ENCODE data around the gene STIM2. TPM values are rescaled to one million over a fixed set of nuclear protein-coding genes. Genes with fewer than 3 reads are reported as not detected.

The STIM2 gene
- total RNA-seq, 1 donor from 2014 or later, result 36.7 TPM

DNA sequence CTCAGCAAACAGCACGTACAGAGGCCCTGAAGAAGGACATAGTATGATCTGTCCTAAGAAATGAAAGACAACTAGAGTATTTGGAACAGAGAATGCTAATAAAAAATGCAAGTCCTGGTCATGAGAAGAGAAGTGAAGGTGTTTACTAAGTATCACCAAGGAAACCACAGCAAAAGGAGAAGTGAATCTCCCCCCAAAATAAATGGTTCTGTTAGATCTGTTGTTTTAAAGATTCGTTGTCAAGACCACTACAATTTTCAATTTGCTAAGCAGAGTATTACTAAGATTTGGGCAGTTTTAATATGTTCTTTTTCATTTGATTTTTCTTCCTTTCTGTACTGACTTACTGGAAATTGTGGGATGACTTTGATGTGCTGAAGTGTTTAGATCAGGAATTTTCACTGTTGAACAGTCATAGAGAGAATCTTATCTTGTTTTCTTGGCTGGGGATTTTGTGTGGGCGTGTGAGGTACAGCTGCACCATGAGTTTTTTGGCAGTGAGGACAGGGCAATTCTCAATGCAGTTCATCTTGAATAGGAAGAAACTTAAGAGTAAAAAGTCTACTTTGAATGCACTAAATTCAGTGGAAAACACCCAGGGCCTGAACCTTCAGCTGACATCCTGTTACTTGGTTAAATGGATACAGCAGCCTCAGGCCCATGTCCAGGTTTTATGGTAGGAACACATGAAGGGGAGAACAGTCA, 132.2 kb downstream of the STIM2 start:
- intact Hi-C loops (cut with DNase I), result no loop called here
- ATAC-seq, result peak; percentile 46
- Histone ChIP-seq H3K27ac (peak overlapping the region; percentile 33), H3K4me1 (peaks cover 16% of the 10 kb centered on the region), H3K36me3 (no peaks in the 10 kb centered on the region), H3K27me3 (no peaks in the 10 kb centered on the region), H3K9me3 (no peaks in the 10 kb centered on the region), H3K4me3 (no peak overlapping the region)
- DNase-seq, result no peak
- TF ChIP-seq CTCF (IDR thresholded peaks at IDR 0.05), result no peak

DNA sequence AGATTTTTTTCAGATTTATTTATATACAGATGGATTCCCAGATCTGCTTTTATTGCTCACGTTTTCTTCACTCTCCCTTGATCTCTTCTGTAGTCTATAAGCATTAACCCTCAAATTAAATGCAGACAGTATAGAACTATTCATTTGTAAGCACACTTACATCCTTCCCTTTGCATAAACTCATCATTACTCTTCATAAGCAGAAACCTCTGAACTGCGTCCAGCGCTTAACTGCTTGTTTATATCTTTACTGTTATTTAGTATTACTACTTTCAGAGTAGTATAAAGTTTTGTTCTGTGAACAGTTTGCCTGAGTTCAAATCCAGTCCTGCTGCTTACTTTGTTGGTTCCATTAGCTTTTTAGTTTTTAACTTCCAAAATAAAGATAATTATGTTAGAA, 132.9 kb downstream of the STIM2 start:
- no peak overlapping the region for H3K4me3 ChIP-seq
- no peaks in the 10 kb centered on the region for H3K36me3 ChIP-seq
- H3K4me1 ChIP-seq, result peaks cover 16% of the 10 kb centered on the region
- no peaks in the 10 kb centered on the region for H3K9me3 ChIP-seq
- H3K27me3 ChIP-seq, result no peaks in the 10 kb centered on the region
- intact Hi-C loops (cut with DNase I), result no loop called here
- no peak for TF ChIP-seq CTCF (IDR thresholded peaks at IDR 0.05)
- ATAC-seq (no peak), DNase-seq (no peak)
- no peak overlapping the region for H3K27ac ChIP-seq

DNA sequence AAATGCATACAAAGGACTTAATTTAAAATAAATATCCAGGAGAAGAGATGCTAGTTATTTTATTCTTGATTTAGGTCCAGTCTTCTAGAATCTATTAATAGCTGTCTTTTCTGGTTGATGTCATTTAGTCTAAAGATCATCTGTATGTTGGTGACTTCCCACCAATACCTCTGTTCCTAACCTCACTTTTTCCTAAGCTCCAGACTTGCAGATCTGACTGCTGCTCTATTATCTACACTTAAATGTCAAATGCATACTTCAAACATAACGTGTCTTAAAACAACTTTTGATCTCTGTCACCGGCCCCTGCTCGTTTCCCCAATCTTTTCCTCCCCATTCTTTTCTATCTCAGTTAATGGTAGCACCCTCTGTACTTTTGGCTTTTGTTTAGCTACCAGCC, 133.3 kb downstream of the STIM2 start:
- ATAC-seq (no peak), DNase-seq (no peak)
- no peak for TF ChIP-seq CTCF (IDR thresholded peaks at IDR 0.05)
- no peaks in the 10 kb centered on the region for H3K9me3 ChIP-seq
- no peaks in the 10 kb centered on the region for H3K36me3 ChIP-seq
- H3K27ac ChIP-seq, result no peak overlapping the region
- intact Hi-C loops (cut with DNase I), result no loop called here
- peaks cover 16% of the 10 kb centered on the region for H3K4me1 ChIP-seq
- H3K27me3 ChIP-seq, result no peaks in the 10 kb centered on the region
- H3K4me3 ChIP-seq, result no peak overlapping the region

- H3K27me3 ChIP-seq, result no peaks in the 10 kb centered on the region
- H3K4me1 ChIP-seq, result peaks cover 16% of the 10 kb centered on the region
- H3K4me3 ChIP-seq, result no peak overlapping the region
- no peaks in the 10 kb centered on the region for H3K9me3 ChIP-seq
- intact Hi-C loops (cut with DNase I), result no loop called here
- no peak for ATAC-seq
- no peak for TF ChIP-seq CTCF (IDR thresholded peaks at IDR 0.05)
- H3K36me3 ChIP-seq, result no peaks in the 10 kb centered on the region
- no peak for DNase-seq
- H3K27ac ChIP-seq, result no peak overlapping the region
These were observed 134.7 kb downstream of the STIM2 start for GRCh38 chr4:26995316-26995715.

GRCh38 chr4:26996745-26997144, 136.1 kb downstream of the STIM2 start:
- Histone ChIP-seq H3K36me3 (no peaks in the 10 kb centered on the region), H3K4me1 (peaks cover 16% of the 10 kb centered on the region), H3K4me3 (no peak overlapping the region), H3K27ac (no peak overlapping the region), H3K9me3 (no peaks in the 10 kb centered on the region), H3K27me3 (no peaks in the 10 kb centered on the region)
- DNase-seq (no peak), ATAC-seq (no peak)
- no peak for TF ChIP-seq CTCF (IDR thresholded peaks at IDR 0.05)
- intact Hi-C loops (cut with DNase I), result no loop called here

DNA sequence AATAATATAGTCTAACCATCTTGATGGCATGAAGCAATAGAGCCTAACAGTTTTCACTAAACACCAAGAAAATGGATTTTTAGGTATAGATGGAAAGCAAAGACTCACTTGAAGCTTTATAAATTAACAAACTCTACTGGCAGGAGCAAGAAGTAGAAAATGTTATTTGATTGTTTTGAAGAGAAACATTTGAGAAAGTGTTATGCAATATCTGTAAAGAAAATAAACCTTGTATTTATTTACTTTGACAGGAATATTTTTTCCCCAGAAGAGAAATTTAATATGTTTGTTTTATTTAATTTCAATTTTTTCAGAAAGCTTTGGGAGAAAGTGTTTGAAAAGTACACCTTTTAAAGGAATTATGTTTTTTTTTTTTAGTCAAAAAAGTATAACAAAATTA, 139.0 kb downstream of the STIM2 start:
- intact Hi-C loops (cut with DNase I), result loop anchor here (10.0 kb wide), 1 partner anchor 145 kb away; no protein-coding TSS in a partner anchor

More for the DNA sequence above, 139.0 kb downstream of the STIM2 start:
- ATAC-seq, result no peak
- no peaks in the 10 kb centered on the region for H3K36me3 ChIP-seq
- no peaks in the 10 kb centered on the region for H3K27me3 ChIP-seq
- no peaks in the 10 kb centered on the region for H3K4me1 ChIP-seq
- no peak for DNase-seq
- H3K27ac ChIP-seq, result no peak overlapping the region
- TF ChIP-seq CTCF (IDR thresholded peaks at IDR 0.05), result no peak
- no peak overlapping the region for H3K4me3 ChIP-seq
- no peaks in the 10 kb centered on the region for H3K9me3 ChIP-seq
